GM19099 (cell line): Measurements from ENCODE around the gene FTO.

Source experiments
- POLR2A ChIP-seq: IDR thresholded peaks from 3 replicates; pipeline ENCODE4 v1.6.1; 2011; ENCODE audit warnings: low read depth; ENCODE audit not compliant: insufficient read length; ENCODE audit errors: extremely low read depth

The FTO gene

GRCh38 chr16:53781023-53781605 lies 77.2 kb downstream of the FTO start:
- no peak for TF ChIP-seq POLR2A

DNA sequence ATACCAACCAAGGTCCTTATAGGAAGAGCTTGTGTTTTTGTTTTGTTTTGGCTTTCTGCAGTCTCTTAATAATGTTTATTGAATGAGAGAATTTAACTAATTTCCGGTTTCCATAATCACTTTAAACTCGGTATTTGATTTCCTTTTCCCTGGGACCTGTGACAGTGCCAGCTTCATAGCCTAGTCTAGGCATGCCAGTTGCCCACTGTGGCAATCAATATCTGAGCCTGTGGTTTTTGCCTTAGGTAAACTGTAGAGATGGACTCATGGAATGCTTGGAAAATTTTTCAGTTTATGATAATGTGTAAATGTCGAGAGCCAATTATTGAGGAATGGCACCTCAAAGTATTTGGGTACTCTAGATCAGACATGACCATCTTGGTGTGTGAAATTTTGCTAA lies 78.2 kb downstream of the FTO start:
- no peak for TF ChIP-seq POLR2A

DNA sequence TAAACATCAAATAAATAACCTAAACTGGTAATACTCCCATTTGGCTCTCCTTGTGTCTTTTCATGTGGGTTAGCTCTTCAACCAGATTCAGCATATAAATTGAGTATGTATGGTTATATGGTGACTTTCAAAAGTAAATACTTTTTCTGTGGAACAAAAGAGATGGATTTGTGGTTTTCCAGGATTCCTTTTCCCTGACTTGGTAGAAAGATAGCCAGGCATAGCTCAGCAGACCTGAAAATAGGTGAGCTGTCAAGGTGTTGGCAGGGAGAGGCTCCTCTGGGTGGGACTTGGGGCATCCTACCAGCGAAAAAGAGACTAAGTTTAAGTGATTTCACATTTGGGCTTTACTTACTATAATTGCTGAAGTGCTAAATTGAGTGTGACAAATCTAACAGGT lies 80.3 kb downstream of the FTO start:
- no peak for TF ChIP-seq POLR2A

DNA sequence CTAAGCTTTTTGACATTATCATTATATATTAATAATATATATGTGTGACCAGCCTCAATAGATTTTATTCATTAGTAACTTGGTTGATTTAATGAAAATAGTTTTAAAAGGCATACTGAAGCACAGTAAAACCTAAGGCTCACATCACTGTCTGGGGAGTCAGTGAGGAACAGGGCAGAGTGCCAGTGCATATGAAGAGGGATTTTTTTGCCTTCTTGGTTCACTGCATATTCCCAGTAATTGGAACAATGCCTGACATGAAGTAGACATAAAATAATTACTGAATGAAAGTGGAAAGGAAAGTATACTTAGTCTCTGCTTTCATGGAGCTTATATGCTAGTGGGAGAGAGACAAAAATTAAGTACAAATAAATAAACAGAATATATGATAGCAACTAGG lies 81.1 kb downstream of the FTO start:
- TF ChIP-seq POLR2A, result no peak

DNA sequence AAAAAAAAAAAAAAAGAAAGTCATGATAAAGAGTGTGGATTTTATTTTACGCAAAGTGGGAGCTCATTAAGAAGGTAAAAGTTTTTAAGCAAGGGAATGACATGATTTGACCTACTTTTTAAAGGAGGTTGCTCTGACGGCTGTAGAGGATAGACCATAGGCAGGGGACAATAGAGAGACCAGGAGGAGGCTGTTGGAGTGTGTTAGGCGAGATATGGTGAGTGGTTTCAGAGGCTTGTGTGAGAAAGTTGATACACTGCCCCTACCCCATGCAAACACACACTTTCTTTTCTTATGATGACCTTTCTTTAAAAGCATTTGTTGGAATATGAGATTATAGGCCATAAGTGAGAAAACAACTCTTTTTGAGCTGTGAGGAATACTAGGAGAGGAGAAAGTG lies 82.0 kb downstream of the FTO start:
- TF ChIP-seq POLR2A, result no peak

- TF ChIP-seq POLR2A, result no peak
Measured at GRCh38 chr16:53787423-53787822, 83.5 kb downstream of the FTO start.

DNA sequence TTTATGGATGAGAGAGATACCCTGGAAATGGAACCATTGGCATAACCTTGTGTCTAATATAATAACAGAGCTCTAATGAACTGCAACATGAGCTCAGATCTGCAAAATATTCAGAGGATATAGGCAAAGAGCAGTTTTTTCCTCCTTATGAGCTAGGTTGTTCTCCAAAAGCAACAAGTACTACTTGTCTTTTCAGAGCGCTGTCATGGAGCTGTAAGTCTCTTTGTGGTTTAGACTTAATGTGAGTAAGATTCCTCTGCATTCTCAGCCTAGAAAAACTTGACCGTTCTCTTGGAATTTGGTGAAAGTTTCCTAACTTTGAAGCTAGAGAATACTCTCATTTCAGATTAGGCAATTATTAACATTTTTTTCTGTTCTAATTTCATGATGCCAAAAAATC lies 85.2 kb downstream of the FTO start:
- TF ChIP-seq POLR2A, result no peak

DNA sequence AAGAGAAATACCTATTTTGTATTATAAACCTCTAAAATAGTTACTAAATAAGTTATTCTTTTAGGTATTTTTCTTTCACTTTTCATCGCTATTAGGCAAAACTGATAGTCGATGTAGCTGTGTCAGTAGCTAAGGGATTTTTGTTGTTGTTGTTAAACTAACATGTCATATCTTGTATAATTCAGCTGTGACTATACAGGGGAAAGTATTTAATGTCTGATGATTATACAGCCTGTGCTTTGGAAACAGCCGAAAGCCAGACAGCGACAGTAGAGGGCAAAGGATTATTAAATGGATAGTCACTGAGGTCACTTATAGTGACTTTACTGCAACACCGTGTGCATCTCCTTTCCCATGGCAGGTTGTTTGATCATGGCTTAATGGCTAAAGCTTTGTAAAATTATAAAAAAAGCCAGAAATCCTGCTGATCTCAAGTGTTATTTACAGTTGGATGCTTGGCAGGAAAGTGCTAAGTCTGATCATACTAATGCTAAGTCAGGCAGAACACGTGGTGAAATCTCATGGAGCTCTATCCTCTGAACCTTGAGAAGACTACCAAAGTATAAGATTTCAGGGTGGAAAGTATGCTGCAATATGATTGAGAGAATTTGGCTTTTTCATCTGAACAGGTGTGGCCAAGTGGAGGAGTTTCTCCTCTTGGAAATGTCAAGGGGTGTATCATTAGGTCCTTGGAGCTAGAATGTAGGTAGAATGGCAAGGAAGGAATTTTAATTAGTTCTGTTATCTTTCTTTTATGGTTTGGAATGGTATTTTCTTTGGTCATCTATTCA lies 88.4 kb downstream of the FTO start:
- no peak for TF ChIP-seq POLR2A

DNA sequence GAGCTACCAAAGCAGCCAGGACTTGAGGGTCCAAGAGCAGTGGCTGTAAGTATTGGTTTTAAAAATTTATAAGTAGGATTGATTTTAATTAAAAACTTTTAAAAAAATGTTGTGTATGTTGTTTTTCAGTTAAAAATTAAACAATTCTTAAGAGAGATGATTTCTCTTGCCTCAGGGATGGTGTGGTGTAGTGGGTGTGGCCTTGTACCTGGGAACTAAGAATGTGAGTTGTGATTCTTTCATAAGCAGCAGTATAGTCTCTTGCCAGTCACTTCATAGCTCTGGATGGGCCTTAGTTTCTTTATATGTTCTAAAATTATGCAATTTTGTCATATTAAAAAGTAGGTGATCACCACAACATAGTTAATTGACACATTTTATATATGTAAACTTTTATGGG lies 99.5 kb downstream of the FTO start:
- TF ChIP-seq POLR2A, result no peak

DNA sequence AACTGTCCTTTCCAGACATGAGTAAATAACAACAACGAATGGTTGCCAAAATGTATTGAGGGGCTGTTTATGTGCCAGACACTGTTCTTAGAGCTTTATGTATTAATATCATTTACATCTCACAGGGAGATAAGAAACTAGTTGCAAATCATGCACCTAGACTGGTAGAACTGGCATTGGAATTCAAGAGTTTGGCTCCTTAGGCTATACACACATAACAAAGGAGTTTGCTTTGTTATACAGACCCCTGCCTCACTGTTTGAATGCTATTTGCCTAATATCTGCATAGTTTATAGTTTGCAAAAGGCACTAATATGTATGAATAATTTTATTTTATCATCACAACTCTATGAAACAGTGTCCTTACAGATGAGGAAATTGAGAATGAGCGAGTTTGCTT lies 100.0 kb downstream of the FTO start:
- TF ChIP-seq POLR2A, result no peak

GRCh38 chr16:53804467-53804866 lies 100.5 kb downstream of the FTO start:
- no peak for TF ChIP-seq POLR2A

DNA sequence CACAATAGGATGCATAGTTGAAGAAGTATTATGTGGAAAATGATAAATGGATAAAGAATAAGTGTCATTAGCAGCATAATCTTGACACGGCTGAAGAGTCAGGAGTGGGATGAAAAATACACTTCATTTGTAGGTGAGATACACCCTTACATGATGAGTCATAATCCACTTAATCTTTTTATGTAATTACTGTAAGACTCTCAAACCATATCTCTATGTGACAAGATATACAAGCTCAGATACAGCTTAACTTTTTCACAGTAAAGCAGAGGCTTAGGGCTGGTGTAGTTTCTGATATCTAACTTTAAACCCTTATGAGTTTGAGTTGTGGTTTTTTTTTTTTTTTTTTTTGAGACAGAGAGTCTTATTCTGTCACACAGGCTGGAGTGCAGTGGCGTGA lies 101.2 kb downstream of the FTO start:
- no peak for TF ChIP-seq POLR2A

DNA sequence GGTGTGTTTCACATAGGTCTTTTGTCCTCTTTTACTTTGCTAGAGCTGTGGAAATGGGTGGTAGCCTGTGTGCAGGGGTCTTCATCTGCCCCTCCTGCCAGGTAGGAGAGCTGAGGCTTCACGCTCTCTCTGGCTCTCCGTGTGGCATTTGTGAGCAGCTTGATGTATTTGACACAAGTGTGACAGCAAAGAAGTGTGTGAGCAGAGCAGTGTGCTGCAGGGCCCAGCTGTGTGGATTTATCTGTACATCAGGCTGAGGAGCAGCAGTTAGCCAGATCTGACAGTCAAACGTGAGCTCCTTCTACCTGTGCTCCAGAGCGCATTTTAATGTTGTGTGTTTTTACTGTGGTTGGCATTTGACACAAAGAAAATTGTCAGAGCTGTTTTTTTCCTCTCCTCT lies 101.8 kb downstream of the FTO start:
- TF ChIP-seq POLR2A, result no peak

DNA sequence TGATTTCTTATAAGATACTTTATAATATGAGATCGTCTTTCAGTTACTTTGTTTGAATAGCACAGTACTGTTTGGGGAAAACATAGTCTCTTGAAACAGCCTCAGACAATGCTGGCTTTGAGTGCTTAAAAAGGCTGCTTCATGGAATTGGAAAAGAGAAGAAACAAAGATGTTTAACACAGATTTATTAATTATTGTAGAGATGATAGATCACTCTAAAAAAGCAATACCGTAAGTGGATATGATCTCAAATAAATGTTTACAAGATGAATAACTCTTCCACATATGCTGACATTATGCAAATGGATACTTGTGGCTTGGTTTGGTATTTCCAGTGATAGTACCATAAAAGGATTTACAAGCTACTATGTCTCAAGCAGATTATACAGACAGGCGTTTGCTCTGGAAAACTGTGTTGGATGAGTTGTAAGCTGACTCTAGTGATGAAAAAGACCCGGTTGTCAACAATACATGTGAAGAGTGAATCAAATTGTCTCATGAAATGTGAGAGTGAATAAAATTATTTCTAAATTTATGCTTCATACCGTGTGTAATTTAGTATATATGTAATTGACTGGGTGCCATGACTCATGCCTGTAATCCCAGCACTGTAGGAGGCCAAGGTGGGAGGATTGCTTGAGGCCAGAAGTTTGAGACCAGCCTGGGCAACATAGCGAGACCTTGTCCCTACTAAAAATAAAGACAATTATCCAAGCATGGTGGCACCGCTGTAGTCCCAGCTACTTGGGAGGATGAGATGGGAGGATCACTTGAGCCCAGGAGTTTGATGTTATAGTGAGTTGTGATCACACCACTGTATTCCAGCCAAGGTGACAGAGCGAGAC lies 105.4 kb downstream of the FTO start:
- TF ChIP-seq POLR2A, result no peak

DNA sequence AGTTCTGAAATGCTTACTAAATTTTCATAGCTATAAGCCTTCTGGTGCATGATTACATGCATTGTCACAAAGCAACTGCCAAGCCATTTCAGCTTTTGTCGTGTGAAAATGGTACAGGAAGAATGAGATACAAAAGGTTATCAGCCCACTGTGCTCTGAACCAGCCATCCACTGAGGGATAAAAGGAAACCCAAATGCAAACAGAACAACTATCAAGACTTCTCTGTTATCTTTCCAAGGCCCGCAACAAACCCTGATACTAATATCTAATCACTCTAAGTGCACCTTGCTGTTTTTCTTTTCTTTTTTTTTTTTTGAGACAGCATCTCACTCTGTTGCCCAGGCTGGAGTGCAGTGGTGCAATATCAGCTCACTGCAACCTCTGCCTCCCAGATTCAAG lies 109.0 kb downstream of the FTO start:
- TF ChIP-seq POLR2A, result no peak

GRCh38 chr16:53814801-53815200 lies 110.8 kb downstream of the FTO start:
- TF ChIP-seq POLR2A, result no peak
